ENCODE measurements around the gene ACOX3.

Gene ACOX3

DNA sequence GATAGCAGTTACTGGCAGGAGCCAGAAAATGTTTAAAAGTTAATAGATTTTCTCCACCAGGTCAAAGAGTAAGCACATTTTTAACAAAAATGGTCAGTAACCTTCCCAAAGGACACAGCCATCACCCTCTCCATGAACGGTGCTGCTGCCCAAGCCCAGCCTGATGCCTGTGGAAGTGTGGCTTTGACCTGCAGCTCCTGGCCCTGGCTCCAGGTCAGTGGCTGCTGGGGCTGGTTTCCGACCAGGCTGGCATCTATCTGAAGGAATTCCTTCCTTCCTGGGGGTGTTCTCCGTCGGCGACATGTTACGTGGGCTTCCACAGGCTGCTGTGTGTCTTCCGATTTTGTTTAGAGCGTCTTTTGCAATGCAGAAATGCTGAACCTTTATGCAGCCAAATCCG is 61.7 kb downstream of the ACOX3 start:
- no peak overlapping the region for H3K4me3 Mint-ChIP-seq

DNA sequence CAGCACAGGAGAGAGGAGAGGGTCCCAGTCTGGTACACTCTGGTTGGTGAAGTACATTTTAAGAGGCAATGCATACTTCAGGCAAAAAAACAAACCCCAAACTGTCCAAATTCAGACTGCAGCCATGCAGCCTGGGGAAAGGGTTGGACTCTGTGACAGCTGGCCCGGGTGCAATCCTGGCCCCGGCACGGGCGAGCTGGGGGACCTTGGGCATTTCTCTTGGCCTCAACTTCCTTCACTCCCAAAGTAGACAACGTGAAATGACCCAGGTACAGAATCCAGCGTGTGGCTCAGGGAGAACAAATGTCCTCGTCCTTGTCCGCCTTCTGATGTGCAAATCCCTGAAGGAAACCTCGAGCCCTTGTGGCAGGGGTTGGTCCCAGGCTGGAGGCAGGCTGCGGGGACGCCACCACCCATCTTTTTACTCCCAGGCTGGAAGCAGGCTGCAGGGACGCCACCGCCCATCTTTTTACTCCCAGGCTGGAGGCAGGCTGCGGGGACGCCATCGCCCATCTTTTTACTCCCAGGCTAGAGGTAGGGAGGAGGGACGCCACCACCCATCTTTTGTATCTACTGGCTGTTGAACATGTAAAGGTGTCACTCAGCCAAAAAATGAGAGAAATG is 62.3 kb downstream of the ACOX3 start:
- no peaks in the 10 kb centered on the region for H3K9me3 Mint-ChIP-seq
- no peaks in the 10 kb centered on the region for H3K27me3 Mint-ChIP-seq (ENCODE audit: low read depth)
- H3K27ac Mint-ChIP-seq = no peak overlapping the region
- no peaks in the 10 kb centered on the region for H3K36me3 Mint-ChIP-seq (ENCODE audit: low read depth)
- no peak overlapping the region for H3K4me3 Mint-ChIP-seq
- no peaks in the 10 kb centered on the region for H3K4me1 Mint-ChIP-seq (ENCODE audit: low read depth)
- DNase-seq (ENCODE audit: low spot score) = no peak

More for the DNA sequence above, 61.7 kb downstream of the ACOX3 start:
- no peaks in the 10 kb centered on the region for H3K36me3 Mint-ChIP-seq (ENCODE audit: low read depth)
- no peaks in the 10 kb centered on the region for H3K9me3 Mint-ChIP-seq
- no peak for DNase-seq (ENCODE audit: low spot score)
- no peaks in the 10 kb centered on the region for H3K27me3 Mint-ChIP-seq (ENCODE audit: low read depth)
- no peak overlapping the region for H3K27ac Mint-ChIP-seq
- H3K4me1 Mint-ChIP-seq (ENCODE audit: low read depth) = no peaks in the 10 kb centered on the region

DNA sequence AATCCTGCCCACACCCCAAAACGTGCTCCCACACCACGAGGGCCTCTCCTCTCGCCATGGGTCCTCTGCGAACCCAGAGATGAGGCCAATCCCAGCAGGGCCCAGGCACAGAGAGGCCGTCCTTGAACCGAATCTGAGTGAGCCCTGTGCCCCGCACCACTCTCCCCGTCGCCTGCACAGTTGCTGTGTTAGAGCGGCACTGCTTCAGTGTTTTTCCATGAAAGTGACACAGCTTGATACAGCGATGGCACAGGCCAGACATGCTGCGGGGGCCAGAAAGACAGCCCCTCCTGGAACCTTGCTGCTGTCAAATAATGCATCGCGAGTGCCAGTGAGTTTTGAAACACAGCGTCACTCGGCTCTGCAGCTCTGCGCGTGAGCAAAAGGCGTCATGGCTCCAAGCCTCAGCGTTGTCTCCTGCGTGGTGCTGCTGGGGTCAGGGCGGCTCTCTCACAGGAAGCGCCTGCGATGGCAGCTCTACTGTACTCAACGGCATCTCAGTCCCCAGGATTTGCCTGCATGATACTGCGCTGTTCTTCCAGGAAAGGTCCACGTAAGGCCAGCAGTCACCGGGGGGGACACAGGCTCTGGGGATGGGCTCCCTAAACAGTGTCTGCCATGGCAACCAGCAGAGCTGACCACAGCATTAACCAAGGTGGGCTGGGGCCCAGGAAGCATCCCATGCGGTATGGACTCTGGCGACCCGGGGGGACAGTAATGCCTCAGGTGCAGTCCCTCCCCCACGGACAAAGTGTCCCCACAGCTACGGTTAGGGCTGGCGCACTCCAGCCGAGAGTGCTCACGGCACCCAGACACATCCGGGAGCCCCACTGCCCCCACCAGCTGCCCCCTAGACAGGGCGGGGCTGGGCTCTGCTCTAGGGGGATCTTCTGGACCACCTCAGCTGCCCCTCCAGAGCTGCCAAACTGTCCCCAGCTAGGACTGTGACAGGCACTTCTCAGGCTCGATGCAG is 63.1 kb downstream of the ACOX3 start:
- no peak overlapping the region for H3K4me3 Mint-ChIP-seq
- no peaks in the 10 kb centered on the region for H3K36me3 Mint-ChIP-seq (ENCODE audit: low read depth)
- DNase-seq (ENCODE audit: low spot score) = no peak
- no peak overlapping the region for H3K27ac Mint-ChIP-seq
- H3K9me3 Mint-ChIP-seq = no peaks in the 10 kb centered on the region
- no peaks in the 10 kb centered on the region for H3K27me3 Mint-ChIP-seq (ENCODE audit: low read depth)
- no peaks in the 10 kb centered on the region for H3K4me1 Mint-ChIP-seq (ENCODE audit: low read depth)

DNA sequence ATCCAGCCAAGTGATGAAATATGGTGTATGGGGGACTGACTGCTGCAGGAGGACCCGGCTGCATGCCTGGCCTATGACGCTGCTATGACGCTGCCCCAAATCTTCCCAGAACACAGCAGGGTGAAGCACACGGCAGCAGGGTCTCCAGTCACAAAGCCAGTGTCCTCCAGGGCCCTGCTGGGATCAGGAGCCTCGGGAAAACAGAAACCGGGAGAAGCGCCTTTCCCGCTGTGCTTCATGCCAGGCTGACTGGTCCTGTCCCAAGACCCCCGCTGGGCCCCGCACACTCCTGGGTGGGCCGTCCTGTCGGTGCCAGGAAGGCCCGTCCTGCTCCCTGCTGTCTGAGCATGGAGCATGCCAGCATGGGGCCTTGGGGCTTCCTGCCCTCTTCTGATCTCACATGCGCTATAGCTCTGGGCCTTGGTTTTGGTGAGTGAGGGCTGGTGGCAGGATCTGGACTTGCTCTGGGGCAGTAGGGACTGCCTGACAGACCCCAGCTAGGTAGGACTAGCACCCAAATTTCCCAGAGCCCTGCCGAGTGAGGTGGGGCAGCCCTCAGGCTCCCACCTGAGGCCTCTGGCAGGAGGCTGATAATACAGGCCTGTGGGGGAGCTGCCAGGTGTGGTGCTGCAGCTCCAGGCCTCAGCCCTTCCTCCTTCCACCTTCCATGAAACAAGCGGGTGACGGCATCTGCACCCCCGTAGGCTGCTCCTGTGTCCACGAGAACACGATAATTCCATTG is 64.0 kb downstream of the ACOX3 start:
- H3K4me1 Mint-ChIP-seq (ENCODE audit: low read depth) = no peaks in the 10 kb centered on the region
- H3K27ac Mint-ChIP-seq = no peak overlapping the region
- H3K27me3 Mint-ChIP-seq (ENCODE audit: low read depth) = no peaks in the 10 kb centered on the region
- H3K4me3 Mint-ChIP-seq = no peak overlapping the region
- H3K9me3 Mint-ChIP-seq = no peaks in the 10 kb centered on the region
- H3K36me3 Mint-ChIP-seq (ENCODE audit: low read depth) = no peaks in the 10 kb centered on the region
- no peak for DNase-seq (ENCODE audit: low spot score)

DNA sequence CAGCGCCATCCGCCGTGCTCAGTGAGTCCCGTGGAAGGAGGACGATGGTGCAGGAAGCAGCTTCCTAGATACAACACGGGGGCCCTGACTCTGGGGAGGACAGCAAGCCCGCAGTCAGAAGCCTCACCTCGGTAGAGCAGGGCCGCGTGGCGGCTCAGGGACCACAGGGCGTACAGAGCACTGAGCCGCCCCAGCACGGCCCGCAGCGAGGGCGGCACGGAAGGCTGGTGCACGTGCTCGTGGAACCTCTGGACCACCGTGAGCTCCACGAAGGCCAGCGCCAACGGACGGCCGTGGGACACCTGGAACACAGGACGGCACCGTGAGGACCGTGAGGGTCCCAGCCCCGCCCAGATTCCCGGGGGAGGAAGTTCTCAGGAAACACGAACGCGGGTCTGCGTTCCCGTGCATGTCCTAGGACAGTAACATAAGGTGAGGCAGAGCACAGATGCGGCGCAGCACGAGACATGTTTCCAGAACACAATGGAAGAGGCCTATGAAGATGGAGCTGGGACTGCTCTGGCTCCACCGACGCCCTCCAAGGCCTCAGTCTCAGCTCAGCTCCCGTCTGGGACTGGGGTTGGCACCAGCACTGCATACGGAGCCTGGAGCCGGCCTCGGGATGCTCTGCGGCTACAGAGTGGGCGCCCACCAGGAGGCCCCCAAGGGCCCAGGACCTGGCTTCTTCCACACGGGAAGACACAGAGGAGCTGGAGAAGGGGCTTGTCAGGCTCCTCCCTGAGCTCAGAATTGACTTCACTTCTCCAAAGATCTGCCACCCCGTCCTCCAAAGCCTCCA is 65.5 kb downstream of the ACOX3 start:
- no peak overlapping the region for H3K27ac Mint-ChIP-seq
- H3K36me3 Mint-ChIP-seq (ENCODE audit: low read depth) = no peaks in the 10 kb centered on the region
- no peaks in the 10 kb centered on the region for H3K9me3 Mint-ChIP-seq
- DNase-seq (ENCODE audit: low spot score) = no peak
- no peaks in the 10 kb centered on the region for H3K4me1 Mint-ChIP-seq (ENCODE audit: low read depth)
- H3K4me3 Mint-ChIP-seq = no peak overlapping the region
- no peaks in the 10 kb centered on the region for H3K27me3 Mint-ChIP-seq (ENCODE audit: low read depth)

GRCh38 chr4:8373973-8374545 is 66.5 kb downstream of the ACOX3 start:
- no peaks in the 10 kb centered on the region for H3K9me3 Mint-ChIP-seq
- no peak overlapping the region for H3K27ac Mint-ChIP-seq
- no peak overlapping the region for H3K4me3 Mint-ChIP-seq
- H3K36me3 Mint-ChIP-seq (ENCODE audit: low read depth) = no peaks in the 10 kb centered on the region
- no peaks in the 10 kb centered on the region for H3K4me1 Mint-ChIP-seq (ENCODE audit: low read depth)
- no peaks in the 10 kb centered on the region for H3K27me3 Mint-ChIP-seq (ENCODE audit: low read depth)
- no peak for DNase-seq (ENCODE audit: low spot score)

DNA sequence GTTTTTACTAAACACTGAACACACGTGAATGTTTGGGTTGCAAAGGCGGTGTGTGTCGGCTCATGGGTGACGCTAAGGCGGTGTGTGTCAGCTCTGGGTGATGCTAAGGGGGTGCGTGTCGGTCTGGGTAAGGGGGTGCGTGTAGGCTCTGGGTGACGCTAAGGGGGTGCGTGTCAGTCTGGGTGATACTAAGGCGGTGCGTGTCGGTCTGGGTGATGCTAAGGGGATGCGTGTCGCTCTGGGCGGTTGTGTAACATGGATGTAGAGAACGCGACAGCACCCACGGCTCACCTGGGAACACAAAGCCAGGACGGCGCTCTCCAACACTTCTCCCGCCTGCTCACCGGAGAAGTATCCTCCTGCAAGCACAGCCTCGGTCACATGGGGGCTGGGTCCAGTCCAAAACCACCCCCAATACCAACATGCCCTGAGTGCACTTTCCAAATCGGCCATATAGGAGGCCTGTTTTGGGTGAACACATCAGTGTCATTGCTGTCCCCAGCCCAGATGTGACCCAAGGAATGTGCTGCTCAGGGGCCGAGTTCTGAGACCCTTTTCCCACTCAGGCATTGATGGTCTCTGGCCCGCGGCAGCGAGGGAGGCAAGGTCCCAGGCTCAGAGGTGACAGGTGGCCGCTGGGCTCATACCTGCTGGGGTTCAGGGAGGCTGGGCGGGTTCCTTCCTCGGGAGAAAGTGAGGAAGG is 67.1 kb downstream of the ACOX3 start:
- no peak overlapping the region for H3K4me3 Mint-ChIP-seq
- no peaks in the 10 kb centered on the region for H3K36me3 Mint-ChIP-seq (ENCODE audit: low read depth)
- H3K27me3 Mint-ChIP-seq (ENCODE audit: low read depth) = no peaks in the 10 kb centered on the region
- no peaks in the 10 kb centered on the region for H3K9me3 Mint-ChIP-seq
- H3K27ac Mint-ChIP-seq = no peak overlapping the region
- no peak for DNase-seq (ENCODE audit: low spot score)
- H3K4me1 Mint-ChIP-seq (ENCODE audit: low read depth) = no peaks in the 10 kb centered on the region

DNA sequence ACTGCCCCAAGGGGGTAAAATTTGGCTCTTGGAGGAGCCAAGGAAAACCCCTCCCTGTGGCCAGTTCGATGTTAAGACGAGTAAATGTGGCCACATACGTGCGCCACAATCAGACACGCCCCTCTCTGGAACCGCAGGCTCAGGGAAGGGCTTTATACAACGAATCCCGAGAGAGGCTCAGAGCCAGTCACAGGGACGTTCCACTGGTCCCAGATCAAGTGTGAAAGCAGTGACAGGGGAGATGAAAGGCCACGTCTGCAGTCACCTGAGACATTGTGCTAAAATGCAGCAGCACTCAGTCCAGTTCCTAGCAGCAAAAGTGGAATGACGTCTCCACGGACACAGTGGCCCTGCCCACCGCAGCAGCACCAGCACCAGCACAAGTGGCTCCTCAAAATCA is 68.0 kb downstream of the ACOX3 start:
- no peaks in the 10 kb centered on the region for H3K36me3 Mint-ChIP-seq (ENCODE audit: low read depth)
- no peaks in the 10 kb centered on the region for H3K27me3 Mint-ChIP-seq (ENCODE audit: low read depth)
- no peak for DNase-seq (ENCODE audit: low spot score)
- H3K27ac Mint-ChIP-seq = no peak overlapping the region
- H3K4me1 Mint-ChIP-seq (ENCODE audit: low read depth) = no peaks in the 10 kb centered on the region
- H3K4me3 Mint-ChIP-seq = no peak overlapping the region
- H3K9me3 Mint-ChIP-seq = no peaks in the 10 kb centered on the region

DNA sequence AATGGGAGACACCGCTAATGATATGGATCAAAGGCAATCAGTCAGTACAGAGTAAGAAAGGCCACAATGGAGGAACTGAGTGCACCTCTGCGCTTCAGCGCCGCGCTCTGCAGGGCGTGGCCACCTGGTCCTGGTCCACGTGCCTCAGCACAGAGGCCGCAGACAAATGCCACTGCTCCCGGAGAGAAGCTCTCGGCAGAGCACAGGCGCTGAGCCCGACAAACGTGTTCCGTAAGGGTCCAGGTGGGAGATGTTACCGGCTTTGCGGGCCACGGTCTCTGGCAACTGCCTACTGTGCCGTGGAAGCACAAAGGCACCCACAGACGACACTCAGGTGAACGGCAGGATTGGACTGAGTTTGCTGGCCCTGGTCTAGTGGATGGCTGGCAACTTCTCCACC is 68.9 kb downstream of the ACOX3 start:
- H3K4me3 Mint-ChIP-seq = no peak overlapping the region
- H3K27ac Mint-ChIP-seq = no peak overlapping the region
- no peak for DNase-seq (ENCODE audit: low spot score)
- no peaks in the 10 kb centered on the region for H3K27me3 Mint-ChIP-seq (ENCODE audit: low read depth)
- H3K36me3 Mint-ChIP-seq (ENCODE audit: low read depth) = no peaks in the 10 kb centered on the region
- H3K9me3 Mint-ChIP-seq = no peaks in the 10 kb centered on the region
- no peaks in the 10 kb centered on the region for H3K4me1 Mint-ChIP-seq (ENCODE audit: low read depth)

DNA sequence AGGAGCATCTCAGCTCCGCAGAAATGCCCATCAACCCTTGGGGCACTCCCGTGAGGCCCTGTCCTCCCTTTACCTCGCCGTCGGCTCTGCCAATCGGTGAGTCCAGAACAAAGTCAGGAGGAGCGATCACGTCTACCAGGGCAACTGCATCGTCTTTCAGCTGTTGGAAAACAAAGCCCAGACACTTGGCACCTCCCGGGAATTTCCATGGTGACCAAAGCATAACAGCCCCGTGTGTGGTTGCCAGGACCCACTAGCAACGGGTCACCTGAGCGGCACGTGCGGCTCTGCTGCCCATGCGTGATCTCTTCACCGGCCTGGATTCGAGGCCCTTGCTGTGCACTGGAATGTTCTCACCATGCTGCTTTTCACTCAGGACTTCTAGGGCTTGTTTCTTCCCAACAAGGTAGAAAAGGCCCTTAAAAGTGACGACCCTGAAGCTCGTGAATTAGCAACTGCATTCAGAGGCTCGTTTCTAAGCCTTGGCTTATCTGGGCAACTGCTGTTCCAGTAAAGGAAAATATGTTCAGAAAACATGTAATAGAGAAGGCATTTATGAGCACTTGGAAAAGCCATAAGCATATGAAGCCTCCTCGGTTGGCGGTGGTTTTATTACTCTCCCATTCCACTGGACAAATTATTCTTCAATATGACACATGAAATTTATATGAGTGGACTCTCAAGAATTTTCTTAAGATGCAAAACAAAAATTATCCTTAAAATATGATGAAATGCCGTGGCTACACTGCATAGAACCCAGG is 69.5 kb downstream of the ACOX3 start:
- no peak for DNase-seq (ENCODE audit: low spot score)
- no peaks in the 10 kb centered on the region for H3K4me1 Mint-ChIP-seq (ENCODE audit: low read depth)

GRCh38 chr4:8370106-8370787 is 70.3 kb downstream of the ACOX3 start:
- no peak for DNase-seq (ENCODE audit: low spot score)
- no peak overlapping the region for H3K4me3 Mint-ChIP-seq
- no peaks in the 10 kb centered on the region for H3K4me1 Mint-ChIP-seq (ENCODE audit: low read depth)
- H3K27ac Mint-ChIP-seq = no peak overlapping the region
- H3K36me3 Mint-ChIP-seq (ENCODE audit: low read depth) = no peaks in the 10 kb centered on the region
- no peaks in the 10 kb centered on the region for H3K9me3 Mint-ChIP-seq
- no peaks in the 10 kb centered on the region for H3K27me3 Mint-ChIP-seq (ENCODE audit: low read depth)

More for the DNA sequence above, 69.5 kb downstream of the ACOX3 start:
- H3K27ac Mint-ChIP-seq = no peak overlapping the region
- no peaks in the 10 kb centered on the region for H3K36me3 Mint-ChIP-seq (ENCODE audit: low read depth)
- H3K4me3 Mint-ChIP-seq = no peak overlapping the region
- no peaks in the 10 kb centered on the region for H3K9me3 Mint-ChIP-seq
- H3K27me3 Mint-ChIP-seq (ENCODE audit: low read depth) = no peaks in the 10 kb centered on the region
